IMR-90 (cell line): ENCODE measurements around the gene ALB. TPM values are rescaled to one million over a fixed set of nuclear protein-coding genes. Genes with fewer than 3 reads are reported as not detected.

ENCODE experiments used
- ATAC-seq: fragments of 200-7000 bp; cut with Tn5 transposase; 2 replicates; pipeline ENCODE4 v1.9.1; 2020; ENCODE audit warnings: low read depth, mild to moderate bottlenecking, moderate library complexity
- BruUV-seq: library from RNA; stranded (reverse); fragments of 400-500 nt; replicated peaks from 2 replicates; lab custom pipeline; 2021; lab: Mats Ljungman, UMichigan
- CTCF ChIA-PET: fragments of 300-600 bp; formaldehyde crosslinking; extraction: SDS; loops from one replicate; lab custom pipeline; 2021; ENCODE audit warnings: antibody characterized with exemption; lab: Yijun Ruan, JAX
- POLR2A ChIA-PET: fragments of 300-600 bp; sonication (Branson Sonifier 250); formaldehyde crosslinking; loops from one replicate; lab custom pipeline; 2022; ENCODE audit warnings: antibody characterized with exemption; ENCODE audit not compliant: unreplicated experiment; lab: Charles Lee
- DNase-seq: peaks from one replicate; pipeline ENCODE4 v3.0.0; 2013
- H2AFZ ChIP-seq: replicated peaks from 2 replicates; pipeline ENCODE3; 2013; ENCODE audit warnings: low read length, mild to moderate bottlenecking; ENCODE audit not compliant: poor library complexity
- H2AK5ac ChIP-seq: 2 replicates; pipeline ENCODE4 v1.6.1; 2013; ENCODE audit warnings: low read depth, low read length, inconsistent platforms
- H2AK9ac ChIP-seq: replicated peaks from 2 replicates; pipeline ENCODE3; 2013; ENCODE audit warnings: mild to moderate bottlenecking, low read depth, low read length, moderate library complexity; ENCODE audit not compliant: poor library complexity
- H2BK120ac ChIP-seq: 2 replicates; pipeline ENCODE4 v1.6.1; 2013; ENCODE audit warnings: low read depth, low read length, inconsistent platforms
- H2BK15ac ChIP-seq: 3 replicates; pipeline ENCODE4 v1.6.1; 2013; ENCODE audit warnings: low read depth, low read length, inconsistent platforms
- H2BK20ac ChIP-seq: 2 replicates; pipeline ENCODE4 v1.6.1; 2013; ENCODE audit warnings: low read depth, mild to moderate bottlenecking, inconsistent platforms, low read length, moderate library complexity
- H2BK5ac ChIP-seq: 2 replicates; pipeline ENCODE4 v1.6.1; 2013; ENCODE audit warnings: mild to moderate bottlenecking, low read depth, low read length, inconsistent platforms; ENCODE audit not compliant: poor library complexity, severe bottlenecking
- H3K14ac ChIP-seq: replicated peaks from 2 replicates; pipeline ENCODE4 v1.6.1; 2013; ENCODE audit warnings: low read depth, low read length, inconsistent platforms
- H3K18ac ChIP-seq: 2 replicates; pipeline ENCODE4 v1.6.1; 2013; ENCODE audit warnings: low read depth, low read length, control low read depth
- H3K23ac ChIP-seq: 2 replicates; pipeline ENCODE4 v1.6.1; 2013; ENCODE audit warnings: low read depth, low read length, inconsistent platforms
- H3K27ac ChIP-seq: 2 replicates; pipeline ENCODE4 v1.5.1; 2013; ENCODE audit warnings: mild to moderate bottlenecking, control low read depth, low read length; ENCODE audit not compliant: insufficient read depth
- H3K27me3 ChIP-seq: 2 replicates; pipeline ENCODE4 v1.6.1; 2013; ENCODE audit warnings: low read length; ENCODE audit not compliant: control insufficient read depth, insufficient read depth
- H3K36me3 ChIP-seq: 2 replicates; pipeline ENCODE4 v1.6.1; 2013; ENCODE audit warnings: low read length, mixed read lengths; ENCODE audit not compliant: control insufficient read depth, insufficient read depth
- H3K4ac ChIP-seq: 2 replicates; pipeline ENCODE4 v1.6.1; 2013; ENCODE audit warnings: low read depth, low read length, inconsistent platforms
- H3K4me1 ChIP-seq: 2 replicates; pipeline ENCODE4 v1.6.1; 2013; ENCODE audit warnings: low read length, mixed read lengths; ENCODE audit not compliant: control insufficient read depth, insufficient read depth
- H3K4me2 ChIP-seq: 2 replicates; pipeline ENCODE4 v1.6.1; 2013; ENCODE audit warnings: low read depth, mild to moderate bottlenecking, control low read depth, low read length, moderate library complexity
- H3K4me3 ChIP-seq: 2 replicates; pipeline ENCODE4 v1.5.1; 2013; ENCODE audit warnings: low read depth, mild to moderate bottlenecking, control low read depth, low read length, moderate library complexity; ENCODE audit not compliant: insufficient read depth
- H3K56ac ChIP-seq: 2 replicates; pipeline ENCODE4 v1.6.1; 2013; ENCODE audit warnings: low read length, inconsistent platforms; ENCODE audit not compliant: insufficient read depth; ENCODE audit errors: extremely low read depth
- H3K79me1 ChIP-seq, 2 experiments: 2 replicates each; pipeline ENCODE4 v1.6.1; 2013; ENCODE audit warnings: low read length in 2 of 2, inconsistent platforms in 1 of 2, low read depth in 1 of 2
- H3K9ac ChIP-seq: 2 replicates; pipeline ENCODE4 v1.6.1; 2013; ENCODE audit warnings: low read depth, low read length, control low read depth
- H3K9me1 ChIP-seq: 2 replicates; pipeline ENCODE4 v1.6.1; 2013; ENCODE audit warnings: low read length, inconsistent platforms; ENCODE audit not compliant: insufficient read depth
- H3K9me3 ChIP-seq: 2 replicates; pipeline ENCODE4 v1.6.1; 2013; ENCODE audit warnings: low read length; ENCODE audit not compliant: control insufficient read depth, insufficient read depth
- H4K20me1 ChIP-seq: 2 replicates; pipeline ENCODE4 v1.6.1; 2013; ENCODE audit warnings: low read length, inconsistent platforms; ENCODE audit not compliant: insufficient read depth
- H4K5ac ChIP-seq: 2 replicates; pipeline ENCODE4 v1.6.1; 2013; ENCODE audit warnings: mild to moderate bottlenecking, low read depth, low read length, control low read depth
- H4K8ac ChIP-seq, 2 experiments: 2 replicates each; pipeline ENCODE4 v1.6.1; 2013; ENCODE audit warnings: low read depth in 2 of 2, low read length in 2 of 2, control low read depth in 1 of 2, inconsistent platforms in 1 of 2
- H4K91ac ChIP-seq: 2 replicates; pipeline ENCODE4 v1.6.1; 2013; ENCODE audit warnings: low read depth, low read length, inconsistent platforms; ENCODE audit not compliant: insufficient read depth
- CEBPB ChIP-seq: IDR thresholded peaks from 2 replicates; pipeline ENCODE4 v1.6.1; 2012; ENCODE audit warnings: low read depth, low read length, improper control_type of control experiment
- CHD1 ChIP-seq: IDR thresholded peaks from 2 replicates; pipeline ENCODE4 v1.6.1; 2012; ENCODE audit warnings: low read depth, low read length, improper control_type of control experiment
- FOS ChIP-seq: fragments of 150-350 bp; IDR thresholded peaks from 2 replicates; pipeline ENCODE4 v1.6.1; 2016; ENCODE audit warnings: low read depth, low read length
- MAFK ChIP-seq: IDR thresholded peaks from 2 replicates; pipeline ENCODE4 v1.6.1; 2012; ENCODE audit warnings: low read depth, low read length, improper control_type of control experiment
- MAZ ChIP-seq: IDR thresholded peaks from 2 replicates; pipeline ENCODE4 v1.6.1; 2012; ENCODE audit warnings: low read depth, mild to moderate bottlenecking, low read length, improper control_type of control experiment, moderate library complexity, borderline replicate concordance
- MXI1 ChIP-seq: IDR thresholded peaks from 2 replicates; pipeline ENCODE4 v1.6.1; 2012; ENCODE audit warnings: low read depth, mild to moderate bottlenecking, low read length, moderate library complexity, borderline replicate concordance
- NFE2L2 ChIP-seq: fragments of 150-350 bp; IDR thresholded peaks from 2 replicates; pipeline ENCODE4 v1.6.1; 2016; ENCODE audit warnings: low read depth, mild to moderate bottlenecking, low read length
- POLR2A ChIP-seq: IDR thresholded peaks from 2 replicates; pipeline ENCODE4 v1.6.1; 2012; ENCODE audit warnings: mild to moderate bottlenecking, low read depth, low read length
- RAD21 ChIP-seq: IDR thresholded peaks from 2 replicates; pipeline ENCODE4 v1.6.1; 2012; ENCODE audit warnings: low read length, improper control_type of control experiment
- RCOR1 ChIP-seq: IDR thresholded peaks from 2 replicates; pipeline ENCODE4 v1.6.1; 2012; ENCODE audit warnings: mild to moderate bottlenecking, low read length, improper control_type of control experiment; ENCODE audit not compliant: insufficient replicate concordance
- RFX5 ChIP-seq: IDR thresholded peaks from 2 replicates; pipeline ENCODE4 v1.8.0; 2012; ENCODE audit warnings: low read depth, mild to moderate bottlenecking, low read length, moderate library complexity
- WGBS, 2 experiments: methylation state at CpG; one replicate each; pipeline versions ENCODE4 v1.1.5 to v1.1.7; 2013; ENCODE audit warnings: missing lambda C conversion rate in 2 of 2; ENCODE audit not compliant: insufficient read length in 1 of 2; ENCODE audit errors: extremely low coverage in 2 of 2; 5-methylcytosine and 5-hydroxymethylcytosine counted together
- dilution Hi-C: fragments of 300-500 bp; cut with HindIII; formaldehyde crosslinking; loops from one replicate; pipeline ENCODE4 v1.14.3; 2018; ENCODE audit warnings: low sequenced_read_pairs; ENCODE audit not compliant: unreplicated experiment
- in situ Hi-C: fragments of 300-500 bp; cut with MboI; formaldehyde crosslinking; loops from 3 replicates; pipeline ENCODE4 v1.14.3; 2019; ENCODE audit warnings: low sequenced_read_pairs, inconsistent platforms, mixed read lengths
- intact Hi-C: fragments of 100-400 bp; cut with micrococcal nuclease; formaldehyde crosslinking; loops from 2 replicates; pipeline ENCODE4 v1.10.0; 2022
- polyA plus RNA-seq, 3 experiments: library from polyadenylated mRNA; depleted of rRNA; stranded (reverse); fragments of >200 nt; gene quantifications; 2 replicates each; pipeline ENCODE4 v1.2.3, GENCODE V29; 2012; ENCODE audit warnings: low replicate concordance in 1 of 3
- total RNA-seq: library from RNA; depleted of rRNA; stranded (reverse); fragments of >200 nt; gene quantifications from 2 replicates; pipeline ENCODE4 v1.2.3, GENCODE V29; 2012
- TF ChIP-seq, protein P1 (sequence below): fragments of 150-350 bp; IDR thresholded peaks from 2 replicates; pipeline ENCODE4 v1.6.1; 2016; ENCODE audit warnings: low read depth, mild to moderate bottlenecking, low read length, moderate library complexity, borderline replicate concordance
- TF ChIP-seq, protein P2 (sequence below): conservative IDR thresholded peaks from 2 replicates; pipeline ENCODE4 v1.5.1; 2012; ENCODE audit warnings: mild to moderate bottlenecking, low read depth, low read length, improper control_type of control experiment

Gene ALB
- total and polyA plus RNA-seq, 2 of the 4 experiments (the other 2 are of a cell fraction), result not detected

DNA sequence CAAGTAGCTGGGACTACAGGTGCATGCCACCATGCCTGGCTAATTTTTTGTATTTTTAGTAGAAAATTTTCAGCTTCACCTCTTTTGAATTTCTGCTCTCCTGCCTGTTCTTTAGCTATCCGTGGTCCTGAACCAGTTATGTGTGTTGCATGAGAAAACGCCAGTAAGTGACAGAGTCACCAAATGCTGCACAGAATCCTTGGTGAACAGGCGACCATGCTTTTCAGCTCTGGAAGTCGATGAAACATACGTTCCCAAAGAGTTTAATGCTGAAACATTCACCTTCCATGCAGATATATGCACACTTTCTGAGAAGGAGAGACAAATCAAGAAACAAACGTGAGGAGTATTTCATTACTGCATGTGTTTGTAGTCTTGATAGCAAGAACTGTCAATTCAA lies 13.9 kb downstream of the ALB start:
- Histone ChIP-seq H3K18ac (no peak overlapping the region), H3K56ac (no peak overlapping the region), H3K27ac (no peak overlapping the region), H3K4me2 (no peak overlapping the region), H2AFZ (no peak overlapping the region), H3K27me3 (peaks cover 2% of the 10 kb centered on the region; the same call in 1 of the 2 replicates), H2BK120ac (no peak overlapping the region), H4K5ac (no peak overlapping the region), H3K9me1 (no peaks in the 10 kb centered on the region), H4K91ac (no peak overlapping the region), H3K4me3 (no peak overlapping the region), H2BK15ac (no peak overlapping the region), H3K4ac (no peak overlapping the region), H2AK9ac (no peak overlapping the region), H4K8ac (no peak overlapping the region), H2AK5ac (no peak overlapping the region), H3K79me1 (no peaks in the 10 kb centered on the region), H4K20me1 (no peaks in the 10 kb centered on the region), H3K9me3 (no peaks in the 10 kb centered on the region), H3K36me3 (no peaks in the 10 kb centered on the region), H3K4me1 (no peaks in the 10 kb centered on the region), H3K23ac (no peak overlapping the region), H2BK5ac (no peak overlapping the region), H2BK20ac (no peak overlapping the region), H3K9ac (no peak overlapping the region), H3K14ac (no peak overlapping the region)
- TF ChIP-seq, protein P1, sequence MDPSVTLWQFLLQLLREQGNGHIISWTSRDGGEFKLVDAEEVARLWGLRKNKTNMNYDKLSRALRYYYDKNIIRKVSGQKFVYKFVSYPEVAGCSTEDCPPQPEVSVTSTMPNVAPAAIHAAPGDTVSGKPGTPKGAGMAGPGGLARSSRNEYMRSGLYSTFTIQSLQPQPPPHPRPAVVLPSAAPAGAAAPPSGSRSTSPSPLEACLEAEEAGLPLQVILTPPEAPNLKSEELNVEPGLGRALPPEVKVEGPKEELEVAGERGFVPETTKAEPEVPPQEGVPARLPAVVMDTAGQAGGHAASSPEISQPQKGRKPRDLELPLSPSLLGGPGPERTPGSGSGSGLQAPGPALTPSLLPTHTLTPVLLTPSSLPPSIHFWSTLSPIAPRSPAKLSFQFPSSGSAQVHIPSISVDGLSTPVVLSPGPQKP, result no peak
- TF ChIP-seq POLR2A (no peak), CEBPB (no peak), FOS (no peak), MXI1 (no peak), MAZ (no peak), RCOR1 (no peak), NFE2L2 (no peak), RFX5 (no peak), MAFK (no peak), RAD21 (no peak), CHD1 (no peak)
- TF ChIP-seq, protein P2, sequence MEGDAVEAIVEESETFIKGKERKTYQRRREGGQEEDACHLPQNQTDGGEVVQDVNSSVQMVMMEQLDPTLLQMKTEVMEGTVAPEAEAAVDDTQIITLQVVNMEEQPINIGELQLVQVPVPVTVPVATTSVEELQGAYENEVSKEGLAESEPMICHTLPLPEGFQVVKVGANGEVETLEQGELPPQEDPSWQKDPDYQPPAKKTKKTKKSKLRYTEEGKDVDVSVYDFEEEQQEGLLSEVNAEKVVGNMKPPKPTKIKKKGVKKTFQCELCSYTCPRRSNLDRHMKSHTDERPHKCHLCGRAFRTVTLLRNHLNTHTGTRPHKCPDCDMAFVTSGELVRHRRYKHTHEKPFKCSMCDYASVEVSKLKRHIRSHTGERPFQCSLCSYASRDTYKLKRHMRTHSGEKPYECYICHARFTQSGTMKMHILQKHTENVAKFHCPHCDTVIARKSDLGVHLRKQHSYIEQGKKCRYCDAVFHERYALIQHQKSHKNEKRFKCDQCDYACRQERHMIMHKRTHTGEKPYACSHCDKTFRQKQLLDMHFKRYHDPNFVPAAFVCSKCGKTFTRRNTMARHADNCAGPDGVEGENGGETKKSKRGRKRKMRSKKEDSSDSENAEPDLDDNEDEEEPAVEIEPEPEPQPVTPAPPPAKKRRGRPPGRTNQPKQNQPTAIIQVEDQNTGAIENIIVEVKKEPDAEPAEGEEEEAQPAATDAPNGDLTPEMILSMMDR, result no peak
- no CpG with 5 or more reads among the region's 6 CpGs for WGBS, 2 experiments
- dilution Hi-C loops, result no loop called here
- CTCF ChIA-PET, result no interaction called here
- in situ Hi-C loops, result no loop called here
- intact Hi-C loops, result no loop called here
- POLR2A ChIA-PET, result no interaction called here
- DNase-seq (peak; percentile 1), ATAC-seq (no peak)
- no TSS peak for BruUV-seq
